GM12801 (cell line): ENCODE data around the gene NAXE.

Experiments used
- CTCF ChIP-seq: IDR thresholded peaks from one replicate; pipeline ENCODE4 v1.5.1; 2011; ENCODE audit warnings: control low read depth; ENCODE audit not compliant: insufficient read length; ENCODE audit errors: extremely low read depth

Gene NAXE

GRCh38 chr1:156629823-156630449 is 38.4 kb downstream of the NAXE start:
- TF ChIP-seq CTCF = no peak

GRCh38 chr1:156632355-156632754 is 40.8 kb downstream of the NAXE start:
- no peak for TF ChIP-seq CTCF

DNA sequence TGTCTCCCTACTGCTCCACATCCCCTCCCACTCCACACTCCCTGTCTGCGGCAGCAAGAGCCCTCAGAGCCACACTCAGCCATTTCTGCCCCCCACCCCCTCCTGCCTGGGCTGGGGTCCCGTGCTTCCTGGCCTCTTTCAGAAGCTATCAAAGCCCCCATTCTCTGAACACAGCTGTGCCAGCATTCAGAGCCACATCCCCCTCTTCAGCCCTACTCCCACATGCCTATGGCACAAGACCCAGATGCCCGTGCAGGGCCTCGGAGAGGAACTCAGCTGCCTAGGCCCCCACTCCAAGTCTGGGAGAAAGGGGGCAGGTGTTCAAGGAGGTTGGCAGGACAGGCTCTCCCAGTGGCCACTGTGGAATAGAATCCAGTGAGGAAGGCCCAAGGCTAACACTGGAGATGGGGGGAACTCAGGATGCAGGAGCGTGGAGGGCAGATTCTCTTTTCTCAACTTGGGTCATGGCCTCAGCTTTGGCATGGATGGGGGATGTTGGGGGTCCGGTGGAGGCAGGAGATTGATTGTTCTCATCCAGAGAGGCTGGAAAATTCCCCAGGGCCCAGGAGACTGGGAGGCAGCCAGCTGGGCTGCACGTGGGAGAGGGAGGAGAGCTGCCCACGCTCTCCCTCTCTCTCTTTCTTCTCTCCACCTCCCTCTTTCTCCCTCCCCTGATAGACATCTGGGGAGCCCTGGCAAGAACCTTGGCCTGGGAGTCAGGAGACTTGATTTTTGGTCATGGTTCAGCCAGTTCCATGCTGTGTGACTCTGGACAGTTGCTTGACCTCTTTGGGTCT is 46.8 kb downstream of the NAXE start:
- TF ChIP-seq CTCF = no peak

GRCh38 chr1:156639601-156640101 is 48.1 kb downstream of the NAXE start:
- TF ChIP-seq CTCF = no peak

DNA sequence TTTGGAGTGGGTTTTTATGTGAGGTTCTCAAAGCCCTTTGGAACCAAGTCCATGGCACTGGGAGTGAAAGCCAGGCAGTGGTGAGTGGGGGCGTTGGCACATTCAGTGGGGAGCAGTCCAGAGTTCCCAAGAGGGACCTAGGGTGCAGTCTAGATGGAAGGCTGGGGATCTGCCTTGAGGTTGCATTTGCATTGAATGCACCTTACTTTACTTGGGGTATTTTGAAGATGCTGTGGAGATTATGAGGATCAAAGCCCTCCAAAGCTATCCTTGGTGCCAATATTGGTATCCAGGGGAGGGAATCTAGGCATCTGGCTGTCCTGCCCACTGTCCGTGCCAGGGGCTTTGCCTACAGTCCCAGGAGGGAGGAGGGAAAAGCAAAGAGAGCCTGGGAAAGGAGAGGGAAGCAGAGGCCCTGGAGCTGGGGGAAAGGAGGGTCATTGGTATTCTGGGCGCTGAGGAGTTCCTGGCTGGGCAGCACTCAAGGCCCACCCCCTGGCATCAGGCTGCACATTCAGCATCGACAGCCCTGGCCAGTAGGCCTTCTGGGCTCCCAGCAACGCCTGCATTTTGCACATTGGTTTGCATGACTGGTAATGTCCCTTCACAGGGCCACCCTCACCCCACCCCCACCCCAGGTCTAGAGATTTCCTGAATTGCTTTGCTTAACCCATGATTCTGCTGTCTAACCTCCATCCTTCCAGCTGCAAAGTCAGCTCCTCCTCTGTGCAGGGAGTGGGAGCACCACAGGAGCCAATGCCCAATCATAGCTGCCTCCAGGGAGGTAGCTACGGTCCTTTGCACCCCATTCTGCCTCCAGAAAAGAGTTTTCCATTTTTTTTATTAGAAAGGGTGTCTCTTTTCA is 49.5 kb downstream of the NAXE start:
- TF ChIP-seq CTCF = no peak

GRCh38 chr1:156641761-156642264 is 50.2 kb downstream of the NAXE start, which contains the start of gene BCAN:
Gene BCAN, plus strand, starts transcription at chr1:156642117. Its CDS starts 3,938 bp downstream, at chr1:156646055.
- TF ChIP-seq CTCF = no peak
